H9 (cell line): ENCODE results near the gene ZNF618. TPM values are rescaled to one million over a fixed set of nuclear protein-coding genes. Genes with fewer than 3 reads are reported as not detected.

Source experiments
- DNase-seq: peaks from one replicate; pipeline ENCODE4 v3.0.0-alpha.2; 2017
- H2AFZ ChIP-seq: one replicate; pipeline ENCODE4 v1.6.1; 2013; ENCODE audit warnings: mild to moderate bottlenecking, low read length, control low read depth, moderate library complexity
- H2AK5ac ChIP-seq: 2 replicates; pipeline ENCODE4 v1.6.1; 2013; ENCODE audit warnings: low read length, control low read depth, mixed read lengths; ENCODE audit not compliant: insufficient read length
- H2BK120ac ChIP-seq: one replicate; pipeline ENCODE4 v1.6.1; 2013; ENCODE audit warnings: low read depth, mild to moderate bottlenecking, low read length, control low read depth, inconsistent platforms; ENCODE audit not compliant: poor library complexity, severe bottlenecking
- H2BK12ac ChIP-seq: 2 replicates; pipeline ENCODE4 v1.6.1; 2013; ENCODE audit warnings: low read length, control low read depth, mixed read lengths, low read depth; ENCODE audit not compliant: insufficient read length
- H2BK15ac ChIP-seq: 2 replicates; pipeline ENCODE4 v1.6.1; 2013; ENCODE audit warnings: low read depth, low read length, control low read depth
- H2BK20ac ChIP-seq: one replicate; pipeline ENCODE4 v1.6.1; 2013; ENCODE audit warnings: low read depth, mild to moderate bottlenecking, low read length, control low read depth, inconsistent platforms; ENCODE audit not compliant: poor library complexity, severe bottlenecking
- H2BK5ac ChIP-seq: 2 replicates; pipeline ENCODE4 v1.6.1; 2013; ENCODE audit warnings: low read length, control low read depth, mixed read lengths; ENCODE audit not compliant: insufficient read length
- H3K14ac ChIP-seq: 2 replicates; pipeline ENCODE4 v1.6.1; 2013; ENCODE audit warnings: low read length, control low read depth; ENCODE audit not compliant: insufficient read depth
- H3K18ac ChIP-seq: 2 replicates; pipeline ENCODE4 v1.6.1; 2013; ENCODE audit warnings: low read depth, mild to moderate bottlenecking, mixed read lengths, low read length, control low read depth; ENCODE audit not compliant: insufficient read length
- H3K23ac ChIP-seq: 2 replicates; pipeline ENCODE4 v1.6.1; 2013; ENCODE audit warnings: low read length, control low read depth, mixed read lengths, low read depth; ENCODE audit not compliant: insufficient read length
- H3K23me2 ChIP-seq: 2 replicates; pipeline ENCODE4 v1.6.1; 2013; ENCODE audit warnings: low read depth, mild to moderate bottlenecking, mixed read lengths, low read length, control low read depth; ENCODE audit not compliant: insufficient read length, poor library complexity, severe bottlenecking
- H3K27ac ChIP-seq: 2 replicates; pipeline ENCODE4 v1.5.1; 2013; ENCODE audit warnings: low read length, control low read depth, mixed read lengths, low read depth; ENCODE audit not compliant: insufficient read length
- H3K27me3 ChIP-seq: 2 replicates; pipeline ENCODE4 v1.6.1; 2013; ENCODE audit warnings: low read length, control low read depth, inconsistent platforms; ENCODE audit not compliant: insufficient read depth
- H3K4ac ChIP-seq: 2 replicates; pipeline ENCODE4 v1.6.1; 2013; ENCODE audit warnings: low read depth, mild to moderate bottlenecking, control low read depth, inconsistent platforms, low read length, moderate library complexity
- H3K4me1 ChIP-seq: 2 replicates; pipeline ENCODE4 v1.6.1; 2013; ENCODE audit warnings: low read length, control low read depth, inconsistent platforms; ENCODE audit not compliant: insufficient read depth
- H3K4me2 ChIP-seq: 2 replicates; pipeline ENCODE4 v1.6.1; 2013; ENCODE audit warnings: low read length, control low read depth, mixed read lengths; ENCODE audit not compliant: insufficient read length, insufficient read depth
- H3K56ac ChIP-seq: 2 replicates; pipeline ENCODE4 v1.6.1; 2013; ENCODE audit warnings: low read depth, mild to moderate bottlenecking, mixed read lengths, low read length, control low read depth; ENCODE audit not compliant: insufficient read length
- H3K79me1 ChIP-seq: 2 replicates; pipeline ENCODE4 v1.6.1; 2013; ENCODE audit warnings: low read depth, mild to moderate bottlenecking, moderate library complexity, low read length, control low read depth, inconsistent platforms; ENCODE audit not compliant: insufficient read depth, poor library complexity, severe bottlenecking
- H3K79me2 ChIP-seq: 2 replicates; pipeline ENCODE4 v1.6.1; 2013; ENCODE audit warnings: low read length, control low read depth, inconsistent platforms; ENCODE audit not compliant: insufficient read depth
- H3K9ac ChIP-seq: 2 replicates; pipeline ENCODE4 v1.6.1; 2013; ENCODE audit warnings: low read length, control low read depth, mixed read lengths; ENCODE audit not compliant: insufficient read length; ENCODE audit errors: extremely low read depth
- H3K9me3 ChIP-seq: one replicate; pipeline ENCODE4 v1.6.1; 2013; ENCODE audit warnings: low read depth, low read length, inconsistent platforms; ENCODE audit not compliant: control insufficient read depth
- H3T11ph ChIP-seq: one replicate; pipeline ENCODE4 v1.6.1; 2013; ENCODE audit warnings: mild to moderate bottlenecking, low read length, control low read depth, inconsistent platforms
- H4K20me1 ChIP-seq: one replicate; pipeline ENCODE4 v1.6.1; 2013; ENCODE audit not compliant: control insufficient read depth, insufficient read length, insufficient read depth
- H4K5ac ChIP-seq: 2 replicates; pipeline ENCODE4 v1.6.1; 2013; ENCODE audit warnings: low read depth, mild to moderate bottlenecking, mixed read lengths, low read length, control low read depth; ENCODE audit not compliant: insufficient read length
- H4K8ac ChIP-seq: replicated peaks from 2 replicates; pipeline ENCODE4 v1.6.1; 2013; ENCODE audit warnings: low read length, control low read depth, mixed read lengths, low read depth; ENCODE audit not compliant: insufficient read length
- H4K91ac ChIP-seq: 2 replicates; pipeline ENCODE4 v1.6.1; 2013; ENCODE audit warnings: low read depth, mild to moderate bottlenecking, moderate library complexity, mixed read lengths, low read length, control low read depth; ENCODE audit not compliant: insufficient read length
- H3K27ac Mint-ChIP-seq, 3 experiments: 2 replicates in 2 of 3; 3 replicates in 1 of 3; pipeline ENCODE4 v1.8.0; 2020 to 2021; ENCODE audit warnings: mixed read lengths in 3 of 3, mild to moderate bottlenecking in 1 of 3, moderate library complexity in 1 of 3
- H3K27me3 Mint-ChIP-seq: 2 replicates; pipeline ENCODE4 v1.8.0; 2021; ENCODE audit warnings: low read depth, mild to moderate bottlenecking, moderate library complexity, mixed read lengths
- H3K36me3 Mint-ChIP-seq, 3 experiments: 2 replicates in 2 of 3; 3 replicates in 1 of 3; pipeline ENCODE4 v1.8.0; 2020 to 2021; ENCODE audit warnings: low read depth in 3 of 3, mixed read lengths in 3 of 3; ENCODE audit not compliant: insufficient read depth in 1 of 3
- H3K4me1 Mint-ChIP-seq, 2 experiments: 2 replicates each; pipeline ENCODE4 v1.8.0; 2020; ENCODE audit warnings: mixed read lengths in 2 of 2
- H3K4me3 Mint-ChIP-seq, 2 experiments: 2 replicates in 1 of 2; 3 replicates in 1 of 2; pipeline ENCODE4 v1.8.0; 2020 to 2021; ENCODE audit warnings: mild to moderate bottlenecking in 2 of 2, mixed read lengths in 2 of 2, moderate library complexity in 1 of 2
- H3K9me3 Mint-ChIP-seq, 2 experiments: 2 replicates in 1 of 2; 3 replicates in 1 of 2; pipeline ENCODE4 v1.8.0; 2020; ENCODE audit warnings: mild to moderate bottlenecking in 2 of 2, mixed read lengths in 2 of 2, moderate library complexity in 1 of 2
- CTCF ChIP-seq: fragments of 200-600 bp; sonication (generic); conservative IDR thresholded peaks from 3 replicates; pipeline ENCODE4 v1.8.0; 2021; ENCODE audit warnings: antibody characterized with exemption, mild to moderate bottlenecking
- WGBS: extraction: QIAGEN DNeasy Blood & Tissue Kit; methylation state at CpG from one replicate; pipeline ENCODE4 v1.1.7; 2013; ENCODE audit warnings: missing lambda C conversion rate, low lambda C conversion rate, mixed read lengths; ENCODE audit not compliant: insufficient read length; ENCODE audit errors: extremely low coverage; 5-methylcytosine and 5-hydroxymethylcytosine counted together
- total RNA-seq: library from RNA; stranded (reverse); gene quantifications from 2 replicates; pipeline ENCODE4 v1.2.1, GENCODE V29; 2021

Gene ZNF618
- total RNA-seq, 1 experiment from 2014 or later, result 13.6 TPM

DNA sequence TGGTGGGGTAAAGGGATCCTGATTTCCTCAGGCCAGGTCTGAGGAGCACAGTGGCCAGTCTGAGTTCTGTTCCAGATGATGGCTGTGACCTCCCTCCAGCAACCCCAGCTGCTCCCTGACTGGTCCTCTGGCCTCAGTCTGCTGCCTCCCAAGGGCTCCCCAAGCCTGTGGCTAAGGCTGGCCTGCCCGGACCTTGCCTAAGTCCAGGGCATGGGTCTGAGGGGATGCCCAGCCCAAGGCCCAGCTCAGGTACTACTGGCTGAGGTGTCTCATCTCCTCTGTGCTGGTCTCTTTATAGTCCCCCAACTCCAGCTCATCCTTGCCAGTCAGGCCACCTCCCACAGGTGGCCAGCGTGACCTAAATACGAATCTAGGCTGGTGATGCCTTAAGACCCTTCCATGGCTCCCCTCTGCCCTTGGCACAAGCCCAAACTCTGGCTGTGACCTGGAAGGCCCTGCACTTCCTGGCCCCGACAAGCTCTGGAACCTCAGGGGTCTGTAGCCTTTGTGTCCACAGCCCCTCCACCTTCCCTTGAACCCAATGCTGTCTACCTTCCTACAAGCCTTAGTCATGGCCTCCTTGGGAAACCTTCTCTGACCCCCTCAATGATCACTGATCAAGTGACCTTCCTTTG lies 213.2 kb downstream of the ZNF618 start:
- no peaks in the 10 kb centered on the region for H4K20me1 ChIP-seq
- H2BK5ac ChIP-seq, result no peak overlapping the region
- no peaks in the 10 kb centered on the region for H3K79me1 ChIP-seq
- peak overlapping the region; percentile 22; the same call in 1 of the 2 replicates for H3K14ac ChIP-seq
- no peak for DNase-seq
- H3K9ac ChIP-seq, result no peak overlapping the region
- no peak overlapping the region for H3T11ph ChIP-seq
- H3K4ac ChIP-seq, result no peak overlapping the region
- H3K9me3 Mint-ChIP-seq, result no peaks in the 10 kb centered on the region
- H2BK20ac ChIP-seq, result no peak overlapping the region
- H2BK15ac ChIP-seq, result no peak overlapping the region
- no peak overlapping the region for H3K4me2 ChIP-seq
- no CpG with 5 or more reads among the region's 4 CpGs for WGBS
- TF ChIP-seq CTCF, result no peak
- H3K4me1 Mint-ChIP-seq, result no peaks in the 10 kb centered on the region
- no peaks in the 10 kb centered on the region for H3K23me2 ChIP-seq
- H3K79me2 ChIP-seq, result no peaks in the 10 kb centered on the region
- H3K56ac ChIP-seq, result no peak overlapping the region
- H2AFZ ChIP-seq, result no peak overlapping the region
- no peak overlapping the region for H3K23ac ChIP-seq
- H3K27me3 ChIP-seq, result no peaks in the 10 kb centered on the region
- H4K5ac ChIP-seq, result no peak overlapping the region
- no peak overlapping the region for H4K8ac ChIP-seq
- no peak overlapping the region for H4K91ac ChIP-seq
- H2BK120ac ChIP-seq, result no peak overlapping the region
- H3K27me3 Mint-ChIP-seq, result peaks cover 26% of the 10 kb centered on the region
- H3K27ac Mint-ChIP-seq, result no peak overlapping the region
- no peak overlapping the region for H2BK12ac ChIP-seq
- no peak overlapping the region for H3K18ac ChIP-seq
- H3K36me3 Mint-ChIP-seq, result peaks cover 0 to 2% (median 0%) of the 10 kb centered on the region in 3 experiments; a peak in 2 of 7 replicates
- H3K4me1 ChIP-seq, result no peaks in the 10 kb centered on the region
- no peak overlapping the region for H3K27ac ChIP-seq
- no peak overlapping the region for H2AK5ac ChIP-seq
- peak overlapping the region in 1 of 2 experiments; percentile 31; a peak in 1 of 5 replicates for H3K4me3 Mint-ChIP-seq
- no peaks in the 10 kb centered on the region for H3K9me3 ChIP-seq
